HL-60 (cell line): Measurements from ENCODE around the gene RTP2.

Experiments
- DNase-seq, 2 experiments: peaks; one replicate each; pipeline ENCODE4 v3.0.0-alpha.2; 2010 to 2020; ENCODE audit warnings: low read depth in 1 of 2, low spot score in 1 of 2
- H3K27ac ChIP-seq: fragments of 250-450 bp; sonication (Bioruptor Pico); replicated peaks from 2 replicates; pipeline ENCODE4 v1.5.1; 2020; ENCODE audit warnings: mild to moderate bottlenecking, moderate library complexity
- H3K27me3 ChIP-seq: fragments of 250-450 bp; sonication (Bioruptor Pico); 2 replicates; pipeline ENCODE4 v1.5.1; 2021; ENCODE audit warnings: mild to moderate bottlenecking, moderate library complexity; ENCODE audit not compliant: insufficient read depth, poor library complexity, severe bottlenecking
- H3K4me3 ChIP-seq: replicated peaks from 2 replicates; pipeline ENCODE4 v1.5.1; 2011; ENCODE audit warnings: mild to moderate bottlenecking, control low read depth, low read length; ENCODE audit not compliant: insufficient read depth
- CTCF ChIP-seq: IDR thresholded peaks from one replicate; pipeline ENCODE4 v1.5.1; 2011; ENCODE audit warnings: low read length, control low read depth, inconsistent platforms; ENCODE audit not compliant: insufficient read depth
- GABPA ChIP-seq: IDR thresholded peaks from 2 replicates; pipeline ENCODE4 v1.6.1; 2012; ENCODE audit warnings: low read depth
- POLR2AphosphoS5 ChIP-seq: IDR thresholded peaks from 2 replicates; pipeline ENCODE4 v1.6.1; 2012; ENCODE audit warnings: low read depth
- SPI1 ChIP-seq: IDR thresholded peaks from 2 replicates; pipeline ENCODE4 v1.6.1; 2012; ENCODE audit warnings: low read depth, mild to moderate bottlenecking, borderline replicate concordance
- TF ChIP-seq, protein P1 (sequence below): IDR thresholded peaks from 2 replicates; pipeline ENCODE4 v1.6.1; 2012; ENCODE audit warnings: low read depth; ENCODE audit not compliant: insufficient replicate concordance

RTP2 gene

DNA sequence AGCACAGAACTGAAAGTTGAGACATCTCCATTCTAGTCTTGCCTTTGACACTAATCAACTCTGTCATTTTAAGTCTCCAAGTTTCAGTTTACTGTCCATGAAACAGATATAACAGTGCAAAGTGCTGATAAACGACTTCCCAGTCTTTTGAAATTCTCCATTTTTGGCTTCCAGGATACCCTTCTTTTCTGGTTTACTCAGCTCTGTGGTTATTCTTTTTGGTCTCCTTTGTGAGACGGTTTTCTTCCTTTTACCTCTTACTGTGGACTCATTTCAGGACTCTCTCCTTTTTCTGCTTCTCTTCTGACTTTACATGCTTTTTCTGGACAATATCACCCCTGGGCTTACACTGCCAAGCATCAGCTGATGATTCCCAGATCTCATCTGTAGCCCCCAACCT, 51.1 kb downstream of the RTP2 start:
- no peak for DNase-seq
- Histone ChIP-seq H3K27me3 (peaks cover 2% of the 10 kb centered on the region), H3K27ac (no peak overlapping the region), H3K4me3 (no peak overlapping the region)
- TF ChIP-seq GABPA (no peak), POLR2AphosphoS5 (no peak), CTCF (no peak), SPI1 (no peak)
- TF ChIP-seq, protein P1, sequence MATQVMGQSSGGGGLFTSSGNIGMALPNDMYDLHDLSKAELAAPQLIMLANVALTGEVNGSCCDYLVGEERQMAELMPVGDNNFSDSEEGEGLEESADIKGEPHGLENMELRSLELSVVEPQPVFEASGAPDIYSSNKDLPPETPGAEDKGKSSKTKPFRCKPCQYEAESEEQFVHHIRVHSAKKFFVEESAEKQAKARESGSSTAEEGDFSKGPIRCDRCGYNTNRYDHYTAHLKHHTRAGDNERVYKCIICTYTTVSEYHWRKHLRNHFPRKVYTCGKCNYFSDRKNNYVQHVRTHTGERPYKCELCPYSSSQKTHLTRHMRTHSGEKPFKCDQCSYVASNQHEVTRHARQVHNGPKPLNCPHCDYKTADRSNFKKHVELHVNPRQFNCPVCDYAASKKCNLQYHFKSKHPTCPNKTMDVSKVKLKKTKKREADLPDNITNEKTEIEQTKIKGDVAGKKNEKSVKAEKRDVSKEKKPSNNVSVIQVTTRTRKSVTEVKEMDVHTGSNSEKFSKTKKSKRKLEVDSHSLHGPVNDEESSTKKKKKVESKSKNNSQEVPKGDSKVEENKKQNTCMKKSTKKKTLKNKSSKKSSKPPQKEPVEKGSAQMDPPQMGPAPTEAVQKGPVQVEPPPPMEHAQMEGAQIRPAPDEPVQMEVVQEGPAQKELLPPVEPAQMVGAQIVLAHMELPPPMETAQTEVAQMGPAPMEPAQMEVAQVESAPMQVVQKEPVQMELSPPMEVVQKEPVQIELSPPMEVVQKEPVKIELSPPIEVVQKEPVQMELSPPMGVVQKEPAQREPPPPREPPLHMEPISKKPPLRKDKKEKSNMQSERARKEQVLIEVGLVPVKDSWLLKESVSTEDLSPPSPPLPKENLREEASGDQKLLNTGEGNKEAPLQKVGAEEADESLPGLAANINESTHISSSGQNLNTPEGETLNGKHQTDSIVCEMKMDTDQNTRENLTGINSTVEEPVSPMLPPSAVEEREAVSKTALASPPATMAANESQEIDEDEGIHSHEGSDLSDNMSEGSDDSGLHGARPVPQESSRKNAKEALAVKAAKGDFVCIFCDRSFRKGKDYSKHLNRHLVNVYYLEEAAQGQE: no peak
